CD4-positive, alpha-beta T cell (primary cell): ENCODE measurements around the gene ITGA2B. TPM values are rescaled to one million over a fixed set of nuclear protein-coding genes. Genes with fewer than 3 reads are reported as not detected.
A peak's percentile ranks its signal among the peaks of the same experiment; 100 is the strongest.

Experiments
- ATAC-seq: fragments of 200-7000 bp; cut with Tn5 transposase; one replicate; pipeline ENCODE4 v1.10.0; 2022; ENCODE audit warnings: mild to moderate bottlenecking; ENCODE audit not compliant: poor library complexity
- CTCF ChIA-PET: fragments of 350-600 bp; sonication (Branson Sonifier 250); formaldehyde crosslinking; loops from one replicate; lab custom pipeline; 2021; ENCODE audit warnings: antibody characterized with exemption, inconsistent platforms; lab: Charles Lee
- POLR2A ChIA-PET: fragments of 350-600 bp; sonication (Branson Sonifier 250); formaldehyde crosslinking; loops from one replicate; lab custom pipeline; 2021; ENCODE audit warnings: antibody characterized with exemption, inconsistent platforms; lab: Charles Lee
- DNase-seq, 14 experiments: peaks; one replicate each; pipeline ENCODE4 v3.0.0-alpha.2; 2013 to 2020; ENCODE audit warnings: mixed read lengths in 2 of 14
- H3K27ac ChIP-seq, 2 donors: one replicate each; pipeline versions ENCODE4 v1.5.1 to v1.7.0; 2013; ENCODE audit warnings: low read length in 2 of 2, low read depth in 1 of 2, mild to moderate bottlenecking in 1 of 2
- H3K27me3 ChIP-seq, 2 experiments: 1 replicate in 1 of 2; 2 replicates in 1 of 2; pipeline versions ENCODE4 v1.6.1 to v1.7.0; 2013; ENCODE audit warnings: low read length in 2 of 2, control low read depth in 1 of 2, mild to moderate bottlenecking in 1 of 2, moderate library complexity in 1 of 2; ENCODE audit not compliant: insufficient read depth in 2 of 2, control insufficient read depth in 1 of 2
- H3K36me3 ChIP-seq: one replicate; pipeline ENCODE4 v1.6.1; 2013; ENCODE audit warnings: low read length, control low read depth; ENCODE audit not compliant: insufficient read depth
- H3K4me1 ChIP-seq: one replicate; pipeline ENCODE4 v1.6.1; 2013; ENCODE audit warnings: low read length, control low read depth; ENCODE audit not compliant: insufficient read depth
- H3K4me3 ChIP-seq: one replicate; pipeline ENCODE4 v1.5.1; 2013; ENCODE audit warnings: mild to moderate bottlenecking, low read length, moderate library complexity
- H3K9me3 ChIP-seq, 2 experiments: 1 replicate in 1 of 2; 2 replicates in 1 of 2; pipeline versions ENCODE4 v1.6.1 to v1.7.0; 2013; ENCODE audit warnings: low read length in 2 of 2, mild to moderate bottlenecking in 2 of 2, control low read depth in 1 of 2, moderate library complexity in 1 of 2; ENCODE audit not compliant: control insufficient read depth in 1 of 2, insufficient read depth in 1 of 2
- H3K27ac Mint-ChIP-seq: one replicate; pipeline ENCODE4 v1.8.0; 2020; ENCODE audit warnings: mixed read lengths
- H3K27me3 Mint-ChIP-seq: one replicate; pipeline ENCODE4 v1.8.0; 2021; ENCODE audit warnings: mixed read lengths
- H3K36me3 Mint-ChIP-seq: one replicate; pipeline ENCODE4 v1.8.0; 2021; ENCODE audit warnings: low read depth, mixed read lengths
- H3K4me1 Mint-ChIP-seq: one replicate; pipeline ENCODE4 v1.8.0; 2021; ENCODE audit warnings: low read depth, mixed read lengths
- H3K4me3 Mint-ChIP-seq: one replicate; pipeline ENCODE4 v1.8.0; 2020; ENCODE audit warnings: mild to moderate bottlenecking, mixed read lengths
- H3K9me3 Mint-ChIP-seq: one replicate; pipeline ENCODE4 v1.8.0; 2020; ENCODE audit warnings: mixed read lengths
- intact Hi-C, 2 experiments: fragments of 100-400 bp; cut with DNase I in 1 of 2; cut with micrococcal nuclease in 1 of 2; formaldehyde crosslinking; loops; one replicate each; pipeline versions ENCODE4 v1.15.1 to v1.9.0; 2023 to 2025; cut with DNase I, micrococcal nuclease
- total RNA-seq, 174 experiments: library from RNA in 2 of 174; stranded (reverse) in 2 of 174; gene quantifications; one replicate each; pipeline ENCODE4 v1.2.3 and lab custom pipeline; 2021 to 2026
- TF ChIP-seq, protein P1 (sequence below): fragments of 200-600 bp; IDR thresholded peaks from one replicate; pipeline ENCODE4 v1.8.0; 2022; ENCODE audit warnings: antibody characterized with exemption, mild to moderate bottlenecking

The ITGA2B gene
- total RNA-seq, 2 experiments from 2014 or later = 0.85 to 0.87 TPM

DNA sequence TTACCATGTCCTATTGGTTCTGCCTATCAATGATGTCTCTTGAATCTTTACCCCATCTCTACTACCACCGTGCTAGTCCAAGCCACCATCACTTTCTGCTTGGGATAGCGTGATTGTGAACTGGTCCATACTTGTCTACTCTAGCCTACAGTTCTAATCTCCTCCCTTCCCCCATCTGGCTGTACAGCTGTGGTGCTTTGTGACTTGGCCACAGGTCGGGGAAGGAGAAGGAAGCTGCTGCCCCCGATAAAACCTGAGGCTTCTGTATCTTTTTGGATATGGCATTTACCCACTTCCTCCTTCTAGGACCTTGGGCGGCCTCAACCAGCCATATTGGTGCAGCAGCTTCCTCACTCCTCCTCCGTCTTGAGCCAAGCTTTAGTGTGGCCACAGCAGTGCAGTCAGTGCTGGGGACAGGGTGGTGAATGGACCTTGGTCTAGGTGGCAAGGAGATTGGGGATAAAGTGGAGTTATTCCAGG lies 314 bp upstream of the ITGA2B start:
- Histone ChIP-seq H3K36me3 (no peaks in the 10 kb centered on the region), H3K4me3 (no peak overlapping the region), H3K4me1 (peaks cover 16% of the 10 kb centered on the region), H3K27ac (no peak overlapping the region), H3K9me3 (peaks cover 0 to 6% of the 10 kb centered on the region in 2 experiments), H3K27me3 (peaks cover 9 to 14% of the 10 kb centered on the region in 2 experiments)
- intact Hi-C loops = no loop called here
- no peaks in the 10 kb centered on the region for H3K9me3 Mint-ChIP-seq
- TF ChIP-seq, protein P1, sequence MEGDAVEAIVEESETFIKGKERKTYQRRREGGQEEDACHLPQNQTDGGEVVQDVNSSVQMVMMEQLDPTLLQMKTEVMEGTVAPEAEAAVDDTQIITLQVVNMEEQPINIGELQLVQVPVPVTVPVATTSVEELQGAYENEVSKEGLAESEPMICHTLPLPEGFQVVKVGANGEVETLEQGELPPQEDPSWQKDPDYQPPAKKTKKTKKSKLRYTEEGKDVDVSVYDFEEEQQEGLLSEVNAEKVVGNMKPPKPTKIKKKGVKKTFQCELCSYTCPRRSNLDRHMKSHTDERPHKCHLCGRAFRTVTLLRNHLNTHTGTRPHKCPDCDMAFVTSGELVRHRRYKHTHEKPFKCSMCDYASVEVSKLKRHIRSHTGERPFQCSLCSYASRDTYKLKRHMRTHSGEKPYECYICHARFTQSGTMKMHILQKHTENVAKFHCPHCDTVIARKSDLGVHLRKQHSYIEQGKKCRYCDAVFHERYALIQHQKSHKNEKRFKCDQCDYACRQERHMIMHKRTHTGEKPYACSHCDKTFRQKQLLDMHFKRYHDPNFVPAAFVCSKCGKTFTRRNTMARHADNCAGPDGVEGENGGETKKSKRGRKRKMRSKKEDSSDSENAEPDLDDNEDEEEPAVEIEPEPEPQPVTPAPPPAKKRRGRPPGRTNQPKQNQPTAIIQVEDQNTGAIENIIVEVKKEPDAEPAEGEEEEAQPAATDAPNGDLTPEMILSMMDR = no peak
- no peak overlapping the region for H3K4me3 Mint-ChIP-seq
- POLR2A ChIA-PET = no interaction called here
- no peaks in the 10 kb centered on the region for H3K36me3 Mint-ChIP-seq
- ATAC-seq (no peak), DNase-seq (no peak)
- no peak overlapping the region for H3K27ac Mint-ChIP-seq
- CTCF ChIA-PET = no interaction called here
- peaks cover 10% of the 10 kb centered on the region for H3K4me1 Mint-ChIP-seq
- peaks cover 15% of the 10 kb centered on the region for H3K27me3 Mint-ChIP-seq

DNA sequence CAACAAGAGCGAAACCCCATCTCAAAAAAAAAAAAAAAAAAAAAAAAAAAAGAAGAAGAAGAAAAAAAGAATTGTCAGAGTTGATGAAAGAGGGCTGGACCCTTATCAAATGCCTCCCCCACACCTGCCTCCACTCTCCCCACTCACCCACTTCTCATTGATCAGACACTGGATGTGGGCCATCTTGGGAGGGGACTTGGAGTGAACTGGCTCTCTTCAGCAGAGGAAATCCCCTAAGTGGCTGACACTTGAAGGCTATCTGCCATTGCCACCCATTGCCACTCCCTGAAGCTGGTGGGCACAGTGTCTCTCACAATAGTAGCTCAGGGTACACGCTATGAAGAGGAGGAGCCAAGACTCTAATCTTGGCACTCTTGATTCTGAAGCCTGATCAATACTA lies 1.6 kb downstream of the ITGA2B start:
- intact Hi-C loops = no loop called here
- Histone ChIP-seq H3K27me3 (peaks cover 9 to 18% of the 10 kb centered on the region in 2 experiments), H3K36me3 (no peaks in the 10 kb centered on the region), H3K9me3 (peaks cover 0 to 6% of the 10 kb centered on the region in 2 experiments), H3K27ac (no peak overlapping the region), H3K4me3 (no peak overlapping the region), H3K4me1 (peaks cover 21% of the 10 kb centered on the region)
- ChIA-PET CTCF (no interaction called here), POLR2A (no interaction called here)
- Mint-ChIP-seq H3K27me3 (peaks cover 26% of the 10 kb centered on the region), H3K4me3 (no peak overlapping the region), H3K9me3 (no peaks in the 10 kb centered on the region), H3K27ac (no peak overlapping the region), H3K36me3 (no peaks in the 10 kb centered on the region), H3K4me1 (peaks cover 12% of the 10 kb centered on the region)
- peak in 1 of 14 experiments; percentile 14 for DNase-seq
- TF ChIP-seq, protein P1 = no peak
- ATAC-seq = no peak

DNA sequence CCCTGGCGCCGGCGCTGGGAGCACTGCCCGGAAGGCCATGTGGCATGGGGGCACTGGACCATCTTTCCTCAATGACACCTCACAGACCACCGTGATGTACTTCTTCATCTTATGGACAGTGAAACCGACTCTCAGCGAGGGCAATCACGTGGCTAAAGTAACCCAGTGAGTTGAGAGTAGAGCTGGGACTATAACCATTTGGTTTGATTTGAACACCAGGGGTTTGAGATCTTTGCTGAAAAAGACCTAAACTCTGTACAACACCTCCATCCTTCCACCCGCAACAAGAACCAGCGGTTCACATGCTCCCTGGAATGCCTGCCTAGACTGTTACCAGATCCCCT lies 3.3 kb downstream of the ITGA2B start:
- intact Hi-C loops = no loop called here
- Histone ChIP-seq H3K36me3 (no peaks in the 10 kb centered on the region), H3K27ac (no peak overlapping the region), H3K4me1 (peaks cover 21% of the 10 kb centered on the region), H3K27me3 (peaks cover 9 to 18% of the 10 kb centered on the region in 2 experiments), H3K9me3 (peaks cover 0 to 6% of the 10 kb centered on the region in 2 experiments), H3K4me3 (no peak overlapping the region)
- peaks cover 12% of the 10 kb centered on the region for H3K4me1 Mint-ChIP-seq
- H3K27me3 Mint-ChIP-seq = peaks cover 26% of the 10 kb centered on the region
- no peaks in the 10 kb centered on the region for H3K36me3 Mint-ChIP-seq
- DNase-seq (peak in 1 of 14 experiments; percentile 0), ATAC-seq (no peak)
- CTCF ChIA-PET = no interaction called here
- H3K27ac Mint-ChIP-seq = no peak overlapping the region
- TF ChIP-seq, protein P1 = no peak
- H3K4me3 Mint-ChIP-seq = peak overlapping the region; percentile 84
- no peaks in the 10 kb centered on the region for H3K9me3 Mint-ChIP-seq
- POLR2A ChIA-PET = interaction anchor here (2.1 kb wide), 1 partner anchor 11 kb away, joined by 7 read pairs; no protein-coding TSS in a partner anchor
